Measurements from ENCODE around the gene C19orf73.

GRCh38 chr19:49145573-49146407, 26.8 kb upstream of the C19orf73 start:
- TF ChIP-seq KAT7 (CRISPR knock-in tag; IDR thresholded peaks at IDR 0.05; ENCODE audit: borderline replicate concordance) = no peak
- 0 out of 4 replicates have a peak, but pooled peaks have one; percentile 39 to 64 for TF ChIP-seq SIN3A (IDR thresholded peaks at IDR 0.05; ENCODE audit: borderline replicate concordance in 2 of 2, control insufficient read depth in 1 of 2, low read depth in 2 of 2, low read length in 2 of 2)
- 0 out of 2 replicates have a peak, but pooled peaks have one; percentile 7 for TF ChIP-seq GATAD2A (IDR thresholded peaks at IDR 0.05)
- TF ChIP-seq, protein P1, sequence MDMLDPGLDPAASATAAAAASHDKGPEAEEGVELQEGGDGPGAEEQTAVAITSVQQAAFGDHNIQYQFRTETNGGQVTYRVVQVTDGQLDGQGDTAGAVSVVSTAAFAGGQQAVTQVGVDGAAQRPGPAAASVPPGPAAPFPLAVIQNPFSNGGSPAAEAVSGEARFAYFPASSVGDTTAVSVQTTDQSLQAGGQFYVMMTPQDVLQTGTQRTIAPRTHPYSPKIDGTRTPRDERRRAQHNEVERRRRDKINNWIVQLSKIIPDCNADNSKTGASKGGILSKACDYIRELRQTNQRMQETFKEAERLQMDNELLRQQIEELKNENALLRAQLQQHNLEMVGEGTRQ (CRISPR knock-in tag; IDR thresholded peaks at IDR 0.05) = no peak
- TF ChIP-seq ZNF583 (CRISPR knock-in tag; IDR thresholded peaks at IDR 0.05) = no peak
- TF ChIP-seq, protein P2, sequence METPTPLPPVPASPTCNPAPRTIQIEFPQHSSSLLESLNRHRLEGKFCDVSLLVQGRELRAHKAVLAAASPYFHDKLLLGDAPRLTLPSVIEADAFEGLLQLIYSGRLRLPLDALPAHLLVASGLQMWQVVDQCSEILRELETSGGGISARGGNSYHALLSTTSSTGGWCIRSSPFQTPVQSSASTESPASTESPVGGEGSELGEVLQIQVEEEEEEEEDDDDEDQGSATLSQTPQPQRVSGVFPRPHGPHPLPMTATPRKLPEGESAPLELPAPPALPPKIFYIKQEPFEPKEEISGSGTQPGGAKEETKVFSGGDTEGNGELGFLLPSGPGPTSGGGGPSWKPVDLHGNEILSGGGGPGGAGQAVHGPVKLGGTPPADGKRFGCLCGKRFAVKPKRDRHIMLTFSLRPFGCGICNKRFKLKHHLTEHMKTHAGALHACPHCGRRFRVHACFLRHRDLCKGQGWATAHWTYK (CRISPR knock-in tag; IDR thresholded peaks at IDR 0.05) = 0 out of 2 replicates have a peak, but pooled peaks have one; percentile 27
- TF ChIP-seq E2F8 (IDR thresholded peaks at IDR 0.05; ENCODE audit: low read depth, partially characterized antibody) = no peak
- peak; percentile 1; the same call in 1 of the 2 replicates for TF ChIP-seq EP300 (IDR thresholded peaks at IDR 0.05; ENCODE audit: low read length)

Data from K562 (cell line).